ENCODE measurements around the gene APOBEC4. TPM values are rescaled to one million over a fixed set of nuclear protein-coding genes. Genes with fewer than 3 reads are reported as not detected.

The APOBEC4 gene, protein sequence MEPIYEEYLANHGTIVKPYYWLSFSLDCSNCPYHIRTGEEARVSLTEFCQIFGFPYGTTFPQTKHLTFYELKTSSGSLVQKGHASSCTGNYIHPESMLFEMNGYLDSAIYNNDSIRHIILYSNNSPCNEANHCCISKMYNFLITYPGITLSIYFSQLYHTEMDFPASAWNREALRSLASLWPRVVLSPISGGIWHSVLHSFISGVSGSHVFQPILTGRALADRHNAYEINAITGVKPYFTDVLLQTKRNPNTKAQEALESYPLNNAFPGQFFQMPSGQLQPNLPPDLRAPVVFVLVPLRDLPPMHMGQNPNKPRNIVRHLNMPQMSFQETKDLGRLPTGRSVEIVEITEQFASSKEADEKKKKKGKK
- total RNA-seq (not detected), total RNA-seq (0 to 0.19 (median 0) reads per million in 29 experiments)
- not detected for total RNA-seq (2013)

GRCh38 chr1:183652547-183653461 is at the start of gene APOBEC4:
Gene APOBEC4, minus strand, starts transcription at chr1:183653316. Its CDS starts 4,535 bp downstream, at chr1:183648781.
- Mint-ChIP-seq H3K9me3 (no peaks in the 10 kb centered on the region), H3K4me1 (peaks cover 35 to 38% (median 36%) of the 10 kb centered on the region in 3 donors), H3K4me3 (peak within 1 kb of the TSS in 1 of 3 donors; percentile 43), H3K27ac (peak within 1 kb of the TSS; percentile 88 to 89), H3K27me3 (no peaks in the 10 kb centered on the region), H3K36me3 (no peaks in the 10 kb centered on the region)
- DNase-seq, result peak in 2 of 35 experiments; percentile 17 to 39
- Histone ChIP-seq H3K36me3 (ENCODE audit: control insufficient read depth in 2 of 2, extremely low read depth in 1 of 2, insufficient read depth in 1 of 2, low read length in 1 of 2) (no peaks in the 10 kb centered on the region), H3K27me3 (replicated peaks in 1 of 2; ENCODE audit: control insufficient read depth in 2 of 2, extremely low read depth in 1 of 2, insufficient read depth in 2 of 2, low read length in 1 of 2) (peaks cover 0 to 2% of the 10 kb centered on the region in 2 experiments), H3K9me3 (no peaks in the 10 kb centered on the region), H3K4me3 (ENCODE audit: control insufficient read depth in 1 of 2, extremely low read depth in 1 of 2, low read length in 1 of 2) (no peak within 1 kb of the TSS), H3K27ac (ENCODE audit: low read length) (peak within 1 kb of the TSS; percentile 22), H3K4me1 (ENCODE audit: control insufficient read depth in 1 of 2, extremely low read depth in 1 of 2, insufficient read depth in 2 of 2, low read length in 2 of 2) (peaks cover 13 to 25% of the 10 kb centered on the region in 2 experiments)
- ATAC-seq (replicated peaks in 1 of 4), result peak in 3 of 4 experiments; percentile 46 to 61 (median 49)
- 50% methylated on average over 1 of the region's 5 CpGs for WGBS (ENCODE audit: insufficient coverage)
- ChIA-PET POLR2A (interaction anchor here in 1 of 2 donors (1.1 kb wide), 1 partner anchor 13 kb away, joined by 6 read pairs; no protein-coding TSS in a partner anchor), CTCF (interaction anchor here (1.5 to 4.9 kb wide), 4 partner anchors 19 to 263 kb away, joined by 5 to 144 read pairs (median 60); no protein-coding TSS in a partner anchor)

- Mint-ChIP-seq H3K27me3 (no peaks in the 10 kb centered on the region), H3K9me3 (no peaks in the 10 kb centered on the region)
- 94% methylated on average over 7 of the region's 9 CpGs for WGBS (ENCODE audit: insufficient coverage)
Measured at GRCh38 chr1:183702813-183703198, 49.7 kb upstream of the APOBEC4 start.

DNA sequence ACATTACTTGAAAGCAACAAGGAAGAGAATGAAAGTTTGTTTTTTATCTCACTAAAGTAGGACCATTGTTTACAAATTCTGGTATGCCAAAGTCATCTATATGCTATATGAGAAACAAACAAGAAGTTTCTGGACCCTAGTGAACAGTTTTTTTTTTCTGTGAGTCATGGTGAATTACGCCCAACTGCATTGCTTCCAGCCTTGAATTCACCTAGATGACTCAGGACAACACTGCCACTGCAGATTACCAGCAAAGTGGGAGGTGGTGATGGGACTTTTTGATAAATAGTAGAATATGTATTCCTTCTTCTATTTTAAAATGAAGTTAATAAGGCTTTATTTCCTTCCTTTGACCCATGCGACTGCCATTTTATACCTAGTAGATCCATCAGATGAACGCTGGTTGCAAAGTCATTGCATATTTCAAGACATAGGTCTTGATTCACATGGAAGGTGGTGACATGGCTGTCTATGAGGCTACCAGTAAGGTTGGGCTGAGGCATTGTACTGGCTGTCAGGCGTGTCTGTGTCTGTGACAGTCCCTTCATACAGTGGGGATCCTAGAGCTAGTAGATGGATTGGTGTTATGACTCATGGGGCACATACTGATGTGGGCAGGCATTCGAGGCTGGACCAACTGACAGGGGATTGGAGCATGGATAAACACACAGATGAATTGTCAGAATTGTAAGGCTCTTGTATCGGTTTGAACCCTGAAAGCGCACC is 49.1 kb upstream of the APOBEC4 start:
- Histone ChIP-seq H3K4me3 (ENCODE audit: control insufficient read depth in 1 of 2, extremely low read depth in 1 of 2, low read length in 1 of 2) (no peak overlapping the region), H3K27me3 (replicated peaks in 1 of 2; ENCODE audit: control insufficient read depth in 2 of 2, extremely low read depth in 1 of 2, insufficient read depth in 2 of 2, low read length in 1 of 2) (no peaks in the 10 kb centered on the region), H3K4me1 (ENCODE audit: control insufficient read depth in 1 of 2, extremely low read depth in 1 of 2, insufficient read depth in 2 of 2, low read length in 2 of 2) (peaks cover 0 to 3% of the 10 kb centered on the region in 2 experiments), H3K36me3 (ENCODE audit: control insufficient read depth in 2 of 2, extremely low read depth in 1 of 2, insufficient read depth in 1 of 2, low read length in 1 of 2) (no peaks in the 10 kb centered on the region), H3K9me3 (no peaks in the 10 kb centered on the region), H3K27ac (ENCODE audit: low read length) (no peak overlapping the region)
- H3K4me3 Mint-ChIP-seq, result no peak overlapping the region
- H3K27me3 Mint-ChIP-seq, result no peaks in the 10 kb centered on the region
- H3K36me3 Mint-ChIP-seq, result peaks cover 9% of the 10 kb centered on the region
- DNase-seq, result no peak
- H3K27ac Mint-ChIP-seq, result no peak overlapping the region
- ATAC-seq (replicated peaks in 1 of 4), result no peak
- ChIA-PET CTCF (no interaction called here), POLR2A (no interaction called here)
- peaks cover 11 to 12% (median 11%) of the 10 kb centered on the region in 3 donors for H3K4me1 Mint-ChIP-seq
- no peaks in the 10 kb centered on the region for H3K9me3 Mint-ChIP-seq
- WGBS (ENCODE audit: insufficient coverage), result 85% methylated on average over 4 of the region's 7 CpGs

More at GRCh38 chr1:183702813-183703198, 49.7 kb upstream of the APOBEC4 start:
- Histone ChIP-seq H3K4me3 (ENCODE audit: control insufficient read depth in 1 of 2, extremely low read depth in 1 of 2, low read length in 1 of 2) (no peak overlapping the region), H3K27ac (ENCODE audit: low read length) (no peak overlapping the region), H3K9me3 (no peaks in the 10 kb centered on the region), H3K4me1 (ENCODE audit: control insufficient read depth in 1 of 2, extremely low read depth in 1 of 2, insufficient read depth in 2 of 2, low read length in 2 of 2) (peaks cover 0 to 3% of the 10 kb centered on the region in 2 experiments), H3K36me3 (ENCODE audit: control insufficient read depth in 2 of 2, extremely low read depth in 1 of 2, insufficient read depth in 1 of 2, low read length in 1 of 2) (no peaks in the 10 kb centered on the region), H3K27me3 (replicated peaks in 1 of 2; ENCODE audit: control insufficient read depth in 2 of 2, extremely low read depth in 1 of 2, insufficient read depth in 2 of 2, low read length in 1 of 2) (no peaks in the 10 kb centered on the region)
- ATAC-seq (replicated peaks in 1 of 4), result no peak
- POLR2A ChIA-PET, result no interaction called here
- H3K36me3 Mint-ChIP-seq, result peaks cover 9% of the 10 kb centered on the region
- no peak for DNase-seq
- peaks cover 10 to 12% (median 10%) of the 10 kb centered on the region in 3 donors for H3K4me1 Mint-ChIP-seq
- CTCF ChIA-PET, result no interaction called here
- no peak overlapping the region for H3K27ac Mint-ChIP-seq
- H3K4me3 Mint-ChIP-seq, result no peak overlapping the region

DNA sequence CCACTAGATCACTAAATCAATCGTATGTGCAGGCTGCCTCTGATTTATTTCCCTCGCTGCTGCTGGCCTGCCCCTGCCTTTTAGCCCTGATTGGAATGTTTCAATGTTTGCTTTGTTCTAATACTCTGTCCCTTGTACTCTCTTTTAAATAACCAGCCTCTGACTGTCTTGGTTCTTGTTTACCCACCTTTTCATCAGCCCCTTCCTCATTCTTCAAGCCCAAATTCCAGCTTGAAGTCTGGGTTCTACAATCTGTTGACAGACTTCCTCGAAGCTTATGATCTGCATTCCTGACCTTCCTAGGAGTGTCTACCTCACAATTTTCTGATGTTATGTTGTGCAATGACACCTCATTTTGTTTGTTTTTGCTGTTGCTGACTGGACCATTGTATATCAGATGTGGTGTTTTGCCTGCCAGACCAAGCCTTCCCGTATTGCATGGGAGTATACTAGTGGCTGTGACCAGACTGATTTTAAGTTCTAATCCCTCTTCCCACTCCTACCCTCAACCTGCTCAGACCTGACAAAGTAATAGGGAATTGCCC is 46.6 kb upstream of the APOBEC4 start:
- ChIA-PET CTCF (interaction anchor here in 1 of 2 donors (1.7 kb wide), 1 partner anchor 14 kb away, joined by 5 read pairs; no protein-coding TSS in a partner anchor), POLR2A (no interaction called here)
- Mint-ChIP-seq H3K4me1 (peaks cover 11 to 12% (median 11%) of the 10 kb centered on the region in 3 donors), H3K36me3 (peaks cover 9% of the 10 kb centered on the region), H3K27ac (no peak overlapping the region), H3K27me3 (no peaks in the 10 kb centered on the region), H3K9me3 (no peaks in the 10 kb centered on the region), H3K4me3 (no peak overlapping the region)
- ATAC-seq (replicated peaks in 1 of 4), result no peak
- H3K27me3 ChIP-seq (replicated peaks in 1 of 2; ENCODE audit: control insufficient read depth in 2 of 2, extremely low read depth in 1 of 2, insufficient read depth in 2 of 2, low read length in 1 of 2), result no peaks in the 10 kb centered on the region
- H3K4me3 ChIP-seq (ENCODE audit: control insufficient read depth in 1 of 2, extremely low read depth in 1 of 2, low read length in 1 of 2), result no peak overlapping the region
- no peak overlapping the region for H3K27ac ChIP-seq (ENCODE audit: low read length)
- H3K4me1 ChIP-seq (ENCODE audit: control insufficient read depth in 1 of 2, extremely low read depth in 1 of 2, insufficient read depth in 2 of 2, low read length in 2 of 2), result peaks cover 0 to 3% of the 10 kb centered on the region in 2 experiments
- DNase-seq, result no peak
- 80% methylated on average over 2 of the region's 4 CpGs for WGBS (ENCODE audit: insufficient coverage)
- no peaks in the 10 kb centered on the region for H3K36me3 ChIP-seq (ENCODE audit: control insufficient read depth in 2 of 2, extremely low read depth in 1 of 2, insufficient read depth in 1 of 2, low read length in 1 of 2)
- no peaks in the 10 kb centered on the region for H3K9me3 ChIP-seq

GRCh38 chr1:183697814-183698590 is 44.9 kb upstream of the APOBEC4 start:
- H3K36me3 ChIP-seq (ENCODE audit: control insufficient read depth in 2 of 2, extremely low read depth in 1 of 2, insufficient read depth in 1 of 2, low read length in 1 of 2), result no peaks in the 10 kb centered on the region
- Mint-ChIP-seq H3K4me1 (peaks cover 11 to 12% (median 11%) of the 10 kb centered on the region in 3 donors), H3K27me3 (no peaks in the 10 kb centered on the region), H3K4me3 (no peak overlapping the region), H3K9me3 (no peaks in the 10 kb centered on the region), H3K36me3 (peaks cover 9% of the 10 kb centered on the region), H3K27ac (no peak overlapping the region)
- DNase-seq, result no peak
- ATAC-seq (replicated peaks in 1 of 4), result peak in 1 of 4 experiments; percentile 32
- no peak overlapping the region for H3K4me3 ChIP-seq (ENCODE audit: control insufficient read depth in 1 of 2, extremely low read depth in 1 of 2, low read length in 1 of 2)
- H3K9me3 ChIP-seq, result no peaks in the 10 kb centered on the region
- WGBS (ENCODE audit: insufficient coverage), result 71% methylated on average over 1 of the region's 3 CpGs
- H3K4me1 ChIP-seq (ENCODE audit: control insufficient read depth in 1 of 2, extremely low read depth in 1 of 2, insufficient read depth in 2 of 2, low read length in 2 of 2), result peaks cover 0 to 3% of the 10 kb centered on the region in 2 experiments
- H3K27ac ChIP-seq (ENCODE audit: low read length), result no peak overlapping the region
- ChIA-PET POLR2A (no interaction called here), CTCF (interaction anchor here in 1 of 2 donors (1.7 kb wide), 1 partner anchor 13 kb away, joined by 5 read pairs; no protein-coding TSS in a partner anchor)
- H3K27me3 ChIP-seq (replicated peaks in 1 of 2; ENCODE audit: control insufficient read depth in 2 of 2, extremely low read depth in 1 of 2, insufficient read depth in 2 of 2, low read length in 1 of 2), result no peaks in the 10 kb centered on the region
